H9 (cell line): Measurements from ENCODE around the gene BCO1. TPM values are rescaled to one million over a fixed set of nuclear protein-coding genes. Genes with fewer than 3 reads are reported as not detected.

Experiments used
- DNase-seq: peaks from one replicate; pipeline ENCODE4 v3.0.0-alpha.2; 2017
- H2AFZ ChIP-seq: one replicate; pipeline ENCODE4 v1.6.1; 2013; ENCODE audit warnings: mild to moderate bottlenecking, low read length, control low read depth, moderate library complexity
- H2AK5ac ChIP-seq: 2 replicates; pipeline ENCODE4 v1.6.1; 2013; ENCODE audit warnings: low read length, control low read depth, mixed read lengths; ENCODE audit not compliant: insufficient read length
- H2BK120ac ChIP-seq: one replicate; pipeline ENCODE4 v1.6.1; 2013; ENCODE audit warnings: low read depth, mild to moderate bottlenecking, low read length, control low read depth, inconsistent platforms; ENCODE audit not compliant: poor library complexity, severe bottlenecking
- H2BK12ac ChIP-seq: 2 replicates; pipeline ENCODE4 v1.6.1; 2013; ENCODE audit warnings: low read length, control low read depth, mixed read lengths, low read depth; ENCODE audit not compliant: insufficient read length
- H2BK15ac ChIP-seq: 2 replicates; pipeline ENCODE4 v1.6.1; 2013; ENCODE audit warnings: low read depth, low read length, control low read depth
- H2BK20ac ChIP-seq: one replicate; pipeline ENCODE4 v1.6.1; 2013; ENCODE audit warnings: low read depth, mild to moderate bottlenecking, low read length, control low read depth, inconsistent platforms; ENCODE audit not compliant: poor library complexity, severe bottlenecking
- H2BK5ac ChIP-seq: 2 replicates; pipeline ENCODE4 v1.6.1; 2013; ENCODE audit warnings: low read length, control low read depth, mixed read lengths; ENCODE audit not compliant: insufficient read length
- H3K14ac ChIP-seq: 2 replicates; pipeline ENCODE4 v1.6.1; 2013; ENCODE audit warnings: low read length, control low read depth; ENCODE audit not compliant: insufficient read depth
- H3K18ac ChIP-seq: 2 replicates; pipeline ENCODE4 v1.6.1; 2013; ENCODE audit warnings: low read depth, mild to moderate bottlenecking, mixed read lengths, low read length, control low read depth; ENCODE audit not compliant: insufficient read length
- H3K23ac ChIP-seq: 2 replicates; pipeline ENCODE4 v1.6.1; 2013; ENCODE audit warnings: low read length, control low read depth, mixed read lengths, low read depth; ENCODE audit not compliant: insufficient read length
- H3K23me2 ChIP-seq: 2 replicates; pipeline ENCODE4 v1.6.1; 2013; ENCODE audit warnings: low read depth, mild to moderate bottlenecking, mixed read lengths, low read length, control low read depth; ENCODE audit not compliant: insufficient read length, poor library complexity, severe bottlenecking
- H3K27ac ChIP-seq: 2 replicates; pipeline ENCODE4 v1.5.1; 2013; ENCODE audit warnings: low read length, control low read depth, mixed read lengths, low read depth; ENCODE audit not compliant: insufficient read length
- H3K27me3 ChIP-seq: 2 replicates; pipeline ENCODE4 v1.6.1; 2013; ENCODE audit warnings: low read length, control low read depth, inconsistent platforms; ENCODE audit not compliant: insufficient read depth
- H3K4ac ChIP-seq: 2 replicates; pipeline ENCODE4 v1.6.1; 2013; ENCODE audit warnings: low read depth, mild to moderate bottlenecking, control low read depth, inconsistent platforms, low read length, moderate library complexity
- H3K4me1 ChIP-seq: 2 replicates; pipeline ENCODE4 v1.6.1; 2013; ENCODE audit warnings: low read length, control low read depth, inconsistent platforms; ENCODE audit not compliant: insufficient read depth
- H3K4me2 ChIP-seq: 2 replicates; pipeline ENCODE4 v1.6.1; 2013; ENCODE audit warnings: low read length, control low read depth, mixed read lengths; ENCODE audit not compliant: insufficient read length, insufficient read depth
- H3K56ac ChIP-seq: 2 replicates; pipeline ENCODE4 v1.6.1; 2013; ENCODE audit warnings: low read depth, mild to moderate bottlenecking, mixed read lengths, low read length, control low read depth; ENCODE audit not compliant: insufficient read length
- H3K79me1 ChIP-seq: 2 replicates; pipeline ENCODE4 v1.6.1; 2013; ENCODE audit warnings: low read depth, mild to moderate bottlenecking, moderate library complexity, low read length, control low read depth, inconsistent platforms; ENCODE audit not compliant: insufficient read depth, poor library complexity, severe bottlenecking
- H3K79me2 ChIP-seq: 2 replicates; pipeline ENCODE4 v1.6.1; 2013; ENCODE audit warnings: low read length, control low read depth, inconsistent platforms; ENCODE audit not compliant: insufficient read depth
- H3K9ac ChIP-seq: 2 replicates; pipeline ENCODE4 v1.6.1; 2013; ENCODE audit warnings: low read length, control low read depth, mixed read lengths; ENCODE audit not compliant: insufficient read length; ENCODE audit errors: extremely low read depth
- H3K9me3 ChIP-seq: one replicate; pipeline ENCODE4 v1.6.1; 2013; ENCODE audit warnings: low read depth, low read length, inconsistent platforms; ENCODE audit not compliant: control insufficient read depth
- H3T11ph ChIP-seq: one replicate; pipeline ENCODE4 v1.6.1; 2013; ENCODE audit warnings: mild to moderate bottlenecking, low read length, control low read depth, inconsistent platforms
- H4K20me1 ChIP-seq: one replicate; pipeline ENCODE4 v1.6.1; 2013; ENCODE audit not compliant: control insufficient read depth, insufficient read length, insufficient read depth
- H4K5ac ChIP-seq: 2 replicates; pipeline ENCODE4 v1.6.1; 2013; ENCODE audit warnings: low read depth, mild to moderate bottlenecking, mixed read lengths, low read length, control low read depth; ENCODE audit not compliant: insufficient read length
- H4K8ac ChIP-seq: replicated peaks from 2 replicates; pipeline ENCODE4 v1.6.1; 2013; ENCODE audit warnings: low read length, control low read depth, mixed read lengths, low read depth; ENCODE audit not compliant: insufficient read length
- H4K91ac ChIP-seq: 2 replicates; pipeline ENCODE4 v1.6.1; 2013; ENCODE audit warnings: low read depth, mild to moderate bottlenecking, moderate library complexity, mixed read lengths, low read length, control low read depth; ENCODE audit not compliant: insufficient read length
- H3K27ac Mint-ChIP-seq, 3 experiments: 2 replicates in 2 of 3; 3 replicates in 1 of 3; pipeline ENCODE4 v1.8.0; 2020 to 2021; ENCODE audit warnings: mixed read lengths in 3 of 3, mild to moderate bottlenecking in 1 of 3, moderate library complexity in 1 of 3
- H3K27me3 Mint-ChIP-seq: 2 replicates; pipeline ENCODE4 v1.8.0; 2021; ENCODE audit warnings: low read depth, mild to moderate bottlenecking, moderate library complexity, mixed read lengths
- H3K36me3 Mint-ChIP-seq, 3 experiments: 2 replicates in 2 of 3; 3 replicates in 1 of 3; pipeline ENCODE4 v1.8.0; 2020 to 2021; ENCODE audit warnings: low read depth in 3 of 3, mixed read lengths in 3 of 3; ENCODE audit not compliant: insufficient read depth in 1 of 3
- H3K4me1 Mint-ChIP-seq, 2 experiments: 2 replicates each; pipeline ENCODE4 v1.8.0; 2020; ENCODE audit warnings: mixed read lengths in 2 of 2
- H3K4me3 Mint-ChIP-seq, 2 experiments: 2 replicates in 1 of 2; 3 replicates in 1 of 2; pipeline ENCODE4 v1.8.0; 2020 to 2021; ENCODE audit warnings: mild to moderate bottlenecking in 2 of 2, mixed read lengths in 2 of 2, moderate library complexity in 1 of 2
- H3K9me3 Mint-ChIP-seq, 2 experiments: 2 replicates in 1 of 2; 3 replicates in 1 of 2; pipeline ENCODE4 v1.8.0; 2020; ENCODE audit warnings: mild to moderate bottlenecking in 2 of 2, mixed read lengths in 2 of 2, moderate library complexity in 1 of 2
- WGBS: extraction: QIAGEN DNeasy Blood & Tissue Kit; methylation state at CpG from one replicate; pipeline ENCODE4 v1.1.7; 2013; ENCODE audit warnings: missing lambda C conversion rate, low lambda C conversion rate, mixed read lengths; ENCODE audit not compliant: insufficient read length; ENCODE audit errors: extremely low coverage; 5-methylcytosine and 5-hydroxymethylcytosine counted together
- total RNA-seq: library from RNA; stranded (reverse); gene quantifications from 2 replicates; pipeline ENCODE4 v1.2.1, GENCODE V29; 2021
- TF ChIP-seq, protein P1 (sequence below): fragments of 200-600 bp; sonication (generic); conservative IDR thresholded peaks from 3 replicates; pipeline ENCODE4 v1.8.0; 2021; ENCODE audit warnings: antibody characterized with exemption, mild to moderate bottlenecking

BCO1 gene
- total RNA-seq, 1 experiment from 2014 or later = not detected

DNA sequence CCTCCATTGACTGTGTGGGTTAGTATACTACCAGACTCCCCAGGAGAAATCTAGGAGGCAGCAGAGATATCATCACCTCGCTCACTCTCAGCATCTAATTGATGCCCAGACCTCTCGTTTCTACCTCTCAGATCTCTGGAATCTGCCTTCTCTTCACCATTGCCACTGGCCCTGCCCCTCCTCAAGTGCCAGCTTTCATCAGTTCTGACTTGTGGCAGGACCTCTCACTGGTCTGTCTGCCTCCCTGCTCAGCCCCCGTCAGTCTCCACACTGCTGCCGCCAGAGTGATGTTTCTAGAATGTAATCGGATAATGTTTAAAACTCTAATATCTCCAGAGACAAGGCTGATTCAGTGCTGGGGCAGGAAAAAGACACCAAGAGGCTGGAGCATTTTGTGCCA lies 91.5 kb downstream of the BCO1 start:
- H3K23ac ChIP-seq = no peak overlapping the region
- H2AK5ac ChIP-seq = no peak overlapping the region
- no peaks in the 10 kb centered on the region for H3K9me3 ChIP-seq
- H2BK20ac ChIP-seq = no peak overlapping the region
- peaks cover 7% of the 10 kb centered on the region for H3K79me1 ChIP-seq
- no peak overlapping the region for H3T11ph ChIP-seq
- no peak overlapping the region for H2BK5ac ChIP-seq
- no peaks in the 10 kb centered on the region for H3K4me1 ChIP-seq
- no peak overlapping the region for H2AFZ ChIP-seq
- no peak overlapping the region for H2BK12ac ChIP-seq
- Mint-ChIP-seq H3K27ac (no peak overlapping the region), H3K4me3 (no peak overlapping the region), H3K9me3 (no peaks in the 10 kb centered on the region; a peak in 1 of 5 replicates), H3K27me3 (no peaks in the 10 kb centered on the region), H3K4me1 (peaks cover 12 to 13% of the 10 kb centered on the region in 2 experiments), H3K36me3 (peaks cover 0 to 11% (median 6%) of the 10 kb centered on the region in 3 experiments; a peak in 5 of 7 replicates)
- no peak overlapping the region for H2BK120ac ChIP-seq
- H4K91ac ChIP-seq = no peak overlapping the region
- H3K56ac ChIP-seq = no peak overlapping the region
- no peak overlapping the region for H4K5ac ChIP-seq
- H3K79me2 ChIP-seq = peaks cover 2% of the 10 kb centered on the region; the same call in 1 of the 2 replicates
- no CpG with 5 or more reads among the region's 5 CpGs for WGBS
- H4K20me1 ChIP-seq = no peaks in the 10 kb centered on the region
- no peak overlapping the region for H4K8ac ChIP-seq
- no peak overlapping the region for H2BK15ac ChIP-seq
- no peak for DNase-seq
- H3K23me2 ChIP-seq = no peaks in the 10 kb centered on the region
- no peak overlapping the region for H3K14ac ChIP-seq
- TF ChIP-seq, protein P1, sequence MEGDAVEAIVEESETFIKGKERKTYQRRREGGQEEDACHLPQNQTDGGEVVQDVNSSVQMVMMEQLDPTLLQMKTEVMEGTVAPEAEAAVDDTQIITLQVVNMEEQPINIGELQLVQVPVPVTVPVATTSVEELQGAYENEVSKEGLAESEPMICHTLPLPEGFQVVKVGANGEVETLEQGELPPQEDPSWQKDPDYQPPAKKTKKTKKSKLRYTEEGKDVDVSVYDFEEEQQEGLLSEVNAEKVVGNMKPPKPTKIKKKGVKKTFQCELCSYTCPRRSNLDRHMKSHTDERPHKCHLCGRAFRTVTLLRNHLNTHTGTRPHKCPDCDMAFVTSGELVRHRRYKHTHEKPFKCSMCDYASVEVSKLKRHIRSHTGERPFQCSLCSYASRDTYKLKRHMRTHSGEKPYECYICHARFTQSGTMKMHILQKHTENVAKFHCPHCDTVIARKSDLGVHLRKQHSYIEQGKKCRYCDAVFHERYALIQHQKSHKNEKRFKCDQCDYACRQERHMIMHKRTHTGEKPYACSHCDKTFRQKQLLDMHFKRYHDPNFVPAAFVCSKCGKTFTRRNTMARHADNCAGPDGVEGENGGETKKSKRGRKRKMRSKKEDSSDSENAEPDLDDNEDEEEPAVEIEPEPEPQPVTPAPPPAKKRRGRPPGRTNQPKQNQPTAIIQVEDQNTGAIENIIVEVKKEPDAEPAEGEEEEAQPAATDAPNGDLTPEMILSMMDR = no peak
- no peak overlapping the region for H3K18ac ChIP-seq
- no peak overlapping the region for H3K4me2 ChIP-seq
- no peak overlapping the region for H3K4ac ChIP-seq
- no peak overlapping the region for H3K9ac ChIP-seq
- H3K27ac ChIP-seq = no peak overlapping the region
- no peaks in the 10 kb centered on the region for H3K27me3 ChIP-seq
